Activated CD4-positive, alpha-beta T cell treated with anti-CD3 and anti-CD28 coated beads, Interleukin-10, Interleukin-2, amounts not matched to agents 100 ng/mL and 50 ng/mL, durations not matched to agents 16 hours and 8 hours (primary cell): Measurements from ENCODE around the gene LNX2.

Experiments used
- DNase-seq: peaks from one replicate; pipeline ENCODE4 v3.0.0-alpha.2; 2020

Gene LNX2

GRCh38 chr13:27605099-27605498, 15.2 kb downstream of the LNX2 start:
- no peak for DNase-seq

- DNase-seq: no peak
These were observed 18.5 kb downstream of the LNX2 start for GRCh38 chr13:27601803-27602202.

GRCh38 chr13:27601208-27601607, 19.1 kb downstream of the LNX2 start:
- DNase-seq: no peak

- DNase-seq: no peak
These were observed 19.6 kb downstream of the LNX2 start for GRCh38 chr13:27600711-27601110.

- DNase-seq: no peak
These were observed 20.3 kb downstream of the LNX2 start for GRCh38 chr13:27599845-27600553.

- DNase-seq: no peak
These were observed 21.2 kb downstream of the LNX2 start for GRCh38 chr13:27599096-27599495.

- no peak for DNase-seq
These were observed 25.1 kb downstream of the LNX2 start for GRCh38 chr13:27595055-27595811.

- DNase-seq: peak; percentile 58
These were observed 27.1 kb downstream of the LNX2 start for GRCh38 chr13:27593267-27593666.

GRCh38 chr13:27592865-27593264, 27.5 kb downstream of the LNX2 start:
- no peak for DNase-seq

- DNase-seq: no peak
These were observed 31.9 kb downstream of the LNX2 start for GRCh38 chr13:27588405-27588804.

GRCh38 chr13:27587095-27587746, 33.1 kb downstream of the LNX2 start:
- DNase-seq: no peak

- no peak for DNase-seq
These were observed 36.7 kb downstream of the LNX2 start for GRCh38 chr13:27583645-27584044.

- DNase-seq: no peak
These were observed 42.0 kb downstream of the LNX2 start for GRCh38 chr13:27578121-27579030.

GRCh38 chr13:27574661-27575060, 45.7 kb downstream of the LNX2 start:
- no peak for DNase-seq

GRCh38 chr13:27573265-27573664, 47.1 kb downstream of the LNX2 start:
- DNase-seq: no peak

- DNase-seq: no peak
These were observed 48.0 kb downstream of the LNX2 start for GRCh38 chr13:27572234-27572901.

GRCh38 chr13:27570906-27571305, 49.4 kb downstream of the LNX2 start:
- no peak for DNase-seq

- DNase-seq: peak; percentile 31
These were observed 50.9 kb downstream of the LNX2 start for GRCh38 chr13:27569405-27569804.

- no peak for DNase-seq
These were observed 54.5 kb downstream of the LNX2 start for GRCh38 chr13:27565818-27566217.

- DNase-seq: no peak
These were observed 57.9 kb downstream of the LNX2 start for GRCh38 chr13:27562457-27562856.

- no peak for DNase-seq
These were observed 60.6 kb downstream of the LNX2 start for GRCh38 chr13:27559719-27560118.

- DNase-seq: no peak
These were observed 64.2 kb downstream of the LNX2 start for GRCh38 chr13:27556109-27556508.
